Ramos (cell line): ENCODE results near the gene INF2.

ENCODE experiments used
- in situ Hi-C: fragments of 300-500 bp; cut with MboI; formaldehyde crosslinking; loops from one replicate; pipeline ENCODE4 v1.14.3; 2022; ENCODE audit warnings: low sequenced_read_pairs; ENCODE audit not compliant: unreplicated experiment

The INF2 gene

DNA sequence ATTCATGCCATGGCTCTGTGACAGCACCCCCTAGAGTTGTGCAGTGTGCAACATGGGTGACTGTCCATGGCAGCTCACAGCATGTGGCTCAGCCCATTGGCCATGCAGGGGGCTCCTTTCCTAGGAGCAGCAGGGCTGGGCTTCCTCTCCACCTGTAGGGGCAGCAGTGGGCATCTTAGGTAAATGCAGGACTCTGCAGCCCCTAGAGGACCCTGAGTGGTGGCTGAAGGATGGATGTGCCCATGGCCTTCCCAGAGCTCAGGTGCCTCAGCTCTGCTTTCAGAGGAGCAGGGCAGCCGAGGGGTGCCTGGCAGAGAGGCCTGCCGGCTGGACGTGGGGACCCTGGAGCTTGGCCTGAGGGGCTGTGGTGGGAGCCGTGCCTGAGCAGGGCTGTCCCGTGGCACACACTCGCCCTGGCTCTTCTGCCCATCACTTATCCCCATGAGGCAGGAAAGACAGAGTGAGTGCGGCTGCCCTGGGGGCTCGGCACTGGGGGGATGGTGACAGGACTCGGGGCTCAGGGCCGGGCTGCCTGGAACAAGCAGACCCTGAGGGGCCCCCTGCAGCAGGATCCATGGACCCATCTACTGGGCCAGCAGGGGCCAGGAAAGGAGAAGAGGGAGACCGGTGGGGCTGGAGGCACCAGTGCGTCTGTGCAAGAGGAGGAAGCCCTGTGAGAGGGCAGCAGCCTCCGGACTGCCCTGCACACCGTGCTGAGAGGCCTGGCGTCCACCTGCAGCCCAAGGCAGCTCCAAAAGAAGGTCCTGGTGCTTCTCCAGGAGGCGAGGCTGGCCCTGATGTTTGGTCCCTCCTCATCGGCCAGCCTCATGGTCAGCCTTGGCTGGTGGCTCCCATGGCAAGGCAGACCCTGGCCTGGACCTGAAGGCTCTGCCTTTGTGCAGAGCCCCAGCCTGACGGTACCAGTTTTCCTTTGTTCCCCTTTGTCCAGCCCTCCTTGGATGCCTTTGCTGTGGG, 42.2 kb downstream of the INF2 start:
- in situ Hi-C loops: no loop called here

DNA sequence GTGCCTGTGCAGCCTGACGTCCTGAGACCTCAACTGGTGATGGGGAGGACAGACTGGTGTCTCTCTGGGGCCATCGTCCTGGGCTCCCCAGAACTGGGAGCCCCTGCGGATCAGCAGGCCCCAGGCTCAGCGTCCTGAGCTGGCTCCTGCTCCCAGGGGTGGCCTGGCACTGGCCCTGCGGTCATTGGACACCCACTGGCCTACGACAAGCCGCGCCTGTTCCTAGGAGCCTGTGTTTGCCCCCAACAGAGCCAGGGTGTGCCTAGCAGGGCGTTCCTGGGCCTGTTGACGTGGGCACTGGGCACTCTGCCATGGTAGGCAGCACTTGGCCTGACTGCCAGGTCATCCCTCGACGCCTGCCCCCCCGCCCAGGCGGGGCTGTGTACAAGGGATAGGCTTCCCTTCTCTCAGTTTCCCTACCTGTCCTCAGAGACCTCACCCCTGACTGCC, 43.0 kb downstream of the INF2 start:
- in situ Hi-C loops: no loop called here

DNA sequence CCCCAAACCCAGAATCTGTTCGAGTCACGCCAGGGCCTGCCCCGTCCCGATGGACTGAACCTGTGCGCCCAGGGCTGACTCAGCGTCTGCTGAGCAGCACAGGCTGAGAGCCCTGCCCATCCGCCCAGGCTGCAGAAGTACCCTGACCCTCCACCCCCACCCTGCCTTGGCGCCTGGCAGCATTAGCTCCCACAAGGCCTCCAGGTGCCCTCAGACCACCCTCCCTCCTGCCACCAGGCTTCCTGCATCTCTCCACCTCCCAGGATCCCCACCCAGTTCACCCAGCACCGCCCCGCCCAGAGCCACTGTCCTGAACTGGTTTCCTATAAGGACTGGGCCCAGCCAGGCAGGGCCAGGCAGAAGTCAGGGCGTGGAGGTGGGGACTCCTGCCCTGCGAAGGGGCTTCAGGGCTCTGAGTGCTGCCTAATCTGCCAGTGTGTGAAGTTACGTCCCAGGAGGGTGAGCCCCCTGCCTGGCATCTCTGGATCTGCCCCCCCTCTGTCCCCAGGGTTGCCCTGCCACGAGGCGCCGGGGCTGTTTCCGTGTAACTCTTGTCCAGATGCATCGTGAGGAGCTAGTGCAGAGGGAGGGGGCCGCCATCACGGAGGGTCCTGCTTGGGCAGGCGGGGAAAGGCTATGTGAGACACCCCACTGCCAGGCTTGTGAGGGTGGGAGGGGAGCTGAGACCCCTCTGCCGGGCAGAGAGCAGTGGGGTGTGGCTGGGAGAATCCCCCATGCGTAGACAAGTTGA, 43.7 kb downstream of the INF2 start:
- in situ Hi-C loops: no loop called here

DNA sequence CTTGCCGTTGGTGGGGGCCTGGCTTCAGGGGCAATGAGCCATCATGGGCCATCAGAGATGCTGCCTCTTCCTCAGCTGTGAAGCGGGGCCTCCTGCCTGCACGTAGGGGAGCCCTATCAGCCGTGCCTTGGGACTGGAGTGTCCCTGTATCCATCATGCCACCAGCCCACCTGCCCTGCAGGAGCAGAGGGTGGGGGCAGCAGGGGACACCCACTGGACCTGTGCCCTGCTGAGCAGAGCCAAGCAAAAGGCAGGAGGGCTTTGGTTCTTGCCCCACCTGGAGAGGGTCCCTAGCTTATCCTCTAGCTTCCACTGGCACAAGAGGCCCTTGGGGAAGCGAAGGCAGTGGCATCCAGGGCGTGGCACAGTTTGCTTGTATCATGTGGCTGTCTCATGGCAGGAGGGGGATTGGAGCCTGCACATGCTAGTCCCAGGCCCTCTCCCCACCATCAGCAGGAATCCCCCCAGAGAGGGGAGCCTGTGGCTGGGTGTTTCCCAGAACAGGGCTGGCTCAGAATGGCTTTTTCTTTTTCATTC, 44.7 kb downstream of the INF2 start:
- in situ Hi-C loops: no loop called here

DNA sequence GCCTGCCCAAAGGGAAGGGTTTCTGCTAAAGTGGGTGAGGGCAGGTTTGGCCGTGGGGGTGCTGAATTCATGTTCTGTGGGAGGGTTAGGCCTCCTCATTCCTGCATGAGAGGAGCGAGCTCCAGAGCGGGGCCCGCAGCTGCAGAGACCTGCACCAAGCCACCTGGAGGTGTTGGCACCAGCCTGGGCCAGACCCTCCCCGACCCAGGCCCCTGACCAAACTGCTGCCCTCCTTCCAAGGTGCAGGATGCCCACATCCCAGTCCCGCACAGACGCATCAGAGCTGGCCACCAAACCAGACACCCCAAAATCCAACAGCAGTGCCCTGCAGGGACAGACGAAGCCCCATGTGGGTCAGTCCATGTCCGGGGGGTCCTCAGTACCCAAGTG, 45.2 kb downstream of the INF2 start:
- in situ Hi-C loops: no loop called here

DNA sequence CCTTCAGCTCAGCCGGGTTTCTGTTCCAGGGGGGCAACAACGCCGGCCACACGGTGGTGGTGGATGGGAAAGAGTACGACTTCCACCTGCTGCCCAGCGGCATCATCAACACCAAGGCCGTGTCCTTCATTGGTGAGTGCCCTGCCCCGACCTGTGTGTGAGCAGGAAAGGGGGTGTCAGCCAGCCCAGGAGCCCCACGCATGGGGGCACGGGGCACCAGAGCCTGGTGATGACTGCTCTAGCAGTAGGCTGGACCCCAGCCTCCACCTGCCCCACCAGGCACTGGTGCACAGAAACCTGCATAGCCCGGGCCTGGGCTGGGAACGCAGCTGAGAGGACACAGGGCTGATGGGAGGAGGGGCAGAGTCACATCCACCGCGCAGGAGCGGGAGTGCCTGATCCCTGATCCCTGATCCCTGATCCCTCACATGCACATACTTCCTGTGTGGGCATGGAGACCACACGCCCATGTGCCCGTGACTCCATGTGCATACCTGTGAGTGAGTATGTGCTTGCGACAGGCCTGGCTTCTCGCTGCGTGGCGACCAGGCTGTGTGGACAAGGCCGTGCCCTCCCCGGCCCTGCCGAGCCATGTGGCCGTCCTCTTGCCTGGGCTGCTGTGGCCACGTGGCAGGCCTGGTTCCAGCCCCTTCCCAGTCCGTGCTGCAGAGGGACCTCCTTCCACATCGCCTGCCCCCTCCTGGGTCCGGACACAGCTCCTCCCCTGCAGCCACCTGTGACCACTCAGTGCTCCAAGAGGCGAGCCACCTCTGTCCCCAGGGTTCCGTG, 45.8 kb downstream of the INF2 start:
- in situ Hi-C loops: no loop called here

DNA sequence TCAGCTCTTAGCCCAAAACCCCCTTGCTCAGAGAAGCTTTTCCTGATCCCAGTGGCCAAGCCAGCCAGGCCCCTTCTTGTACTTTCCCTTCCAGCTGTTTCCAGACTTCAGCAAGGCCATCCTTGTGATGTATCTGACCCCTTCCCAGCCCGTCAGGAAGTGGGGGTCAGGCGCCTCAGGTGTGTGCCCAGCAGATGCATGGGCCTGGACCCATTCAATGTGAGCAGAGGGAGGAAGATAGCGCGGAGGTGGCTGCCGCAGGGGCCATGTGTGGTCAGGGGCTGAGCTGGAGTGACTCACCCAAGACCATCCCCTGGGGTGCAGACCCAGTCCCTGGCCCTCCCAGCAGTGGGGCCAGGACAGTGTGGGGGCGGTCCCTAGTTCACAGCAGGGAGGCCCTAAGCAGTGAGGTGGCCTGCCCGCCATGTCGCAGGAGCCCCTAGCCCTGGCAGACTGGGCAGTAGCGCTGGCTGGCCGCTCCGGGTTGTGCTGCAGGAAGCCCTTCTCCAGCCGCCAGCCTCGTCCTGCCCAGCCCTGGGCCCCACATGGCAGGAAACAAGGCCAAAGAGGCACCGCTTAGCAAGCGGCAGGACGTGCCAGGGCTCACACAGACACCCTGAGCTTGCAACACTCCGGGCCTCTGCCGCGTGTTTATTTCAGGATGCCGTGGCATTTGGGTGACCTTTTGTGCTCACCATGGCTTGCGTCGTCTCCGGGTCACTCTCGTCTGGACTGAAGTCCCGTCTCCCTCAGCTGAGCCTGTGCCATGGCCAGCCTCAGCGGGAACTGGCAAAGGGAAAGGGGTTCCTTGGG, 46.6 kb downstream of the INF2 start:
- in situ Hi-C loops: no loop called here

DNA sequence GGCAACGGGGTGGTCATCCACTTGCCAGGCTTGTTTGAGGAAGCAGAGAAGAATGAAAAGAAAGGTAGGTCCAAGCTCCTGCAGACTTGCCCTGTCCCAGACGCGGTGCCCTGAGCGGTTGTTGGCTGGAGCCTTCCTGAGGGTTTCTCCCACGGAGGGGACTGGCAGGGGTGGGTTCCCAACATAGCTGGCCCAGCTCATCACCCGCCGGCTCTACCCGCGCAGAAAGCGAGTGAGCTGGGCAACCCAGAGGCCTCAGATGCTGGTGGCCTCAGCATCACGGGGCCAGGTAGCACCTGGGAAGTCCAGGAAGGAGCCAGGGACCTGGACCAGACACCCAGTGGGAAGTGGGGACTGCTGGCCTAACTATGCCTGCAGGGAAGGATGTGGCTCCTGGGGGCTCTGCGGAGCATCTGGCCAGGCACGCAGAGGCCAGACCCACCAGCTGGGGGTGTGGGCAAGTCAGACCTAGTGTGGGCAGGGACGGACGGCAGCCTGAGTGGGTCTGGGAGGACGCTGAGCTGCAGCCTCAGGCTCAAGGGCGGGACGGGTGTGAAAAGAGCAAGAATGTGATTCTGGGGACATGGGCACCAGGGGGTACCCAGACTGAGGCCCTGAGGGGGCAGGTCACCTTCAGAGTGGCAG, 49.1 kb downstream of the INF2 start:
- in situ Hi-C loops: no loop called here

DNA sequence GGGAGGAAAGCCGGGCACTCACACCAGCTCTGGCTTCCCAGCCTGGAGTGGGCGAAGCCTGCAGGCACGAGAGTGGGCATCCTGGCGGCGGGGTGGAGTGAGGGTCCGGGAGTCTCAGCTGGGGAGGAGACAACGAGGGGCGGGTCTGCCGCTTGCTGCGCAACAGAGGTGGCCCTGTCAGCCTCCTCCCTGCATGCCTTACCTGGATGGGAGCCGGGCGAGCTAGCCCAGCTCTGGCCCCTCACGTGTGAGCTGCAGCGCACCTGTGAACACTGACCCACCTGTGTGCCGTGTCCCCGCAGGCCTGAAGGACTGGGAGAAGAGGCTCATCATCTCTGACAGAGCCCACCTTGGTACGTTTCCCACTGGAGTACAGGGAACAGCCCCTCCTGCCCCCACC, 49.6 kb downstream of the INF2 start:
- in situ Hi-C loops: no loop called here

DNA sequence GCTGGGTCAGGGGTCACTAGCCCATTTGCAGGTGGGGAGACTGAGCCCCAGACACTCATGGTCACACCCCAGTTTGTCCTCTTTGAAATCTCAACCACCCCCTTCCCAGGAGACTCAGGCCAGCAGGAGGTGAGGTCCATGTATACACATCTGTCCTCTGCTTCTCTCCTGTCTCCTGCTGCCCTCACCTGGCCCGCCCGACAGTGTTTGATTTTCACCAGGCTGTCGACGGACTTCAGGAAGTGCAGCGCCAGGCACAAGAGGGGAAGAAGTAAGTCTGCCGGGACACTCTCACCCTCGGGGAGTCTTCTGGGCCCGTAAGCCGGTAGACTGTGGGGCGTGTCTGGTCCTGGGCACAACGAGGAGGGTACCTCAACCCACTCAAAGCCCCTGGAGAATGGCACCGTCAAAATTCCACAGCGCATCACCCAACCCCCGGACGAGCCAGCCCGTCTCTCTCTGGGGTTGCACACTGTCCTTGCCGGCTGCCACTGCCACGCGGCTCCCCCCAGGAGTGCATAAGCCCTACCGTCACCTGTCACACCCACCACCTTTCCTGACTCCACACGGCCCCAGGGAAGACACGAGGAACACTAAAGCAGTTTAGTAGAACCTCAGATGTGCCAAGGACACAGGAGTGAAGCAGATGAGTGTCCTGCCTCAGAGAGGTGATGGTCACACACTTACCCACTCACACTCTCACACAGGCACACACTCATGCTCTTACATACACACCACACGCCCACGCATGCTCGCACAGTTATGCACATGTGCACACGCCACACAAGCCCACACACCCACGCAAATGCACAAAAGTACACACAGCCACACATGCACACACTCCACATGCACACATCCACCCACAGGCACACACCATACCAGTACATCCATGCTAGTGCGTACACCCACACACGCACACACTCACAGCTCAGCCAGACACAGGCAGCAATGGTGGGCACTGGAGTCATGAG, 50.4 kb downstream of the INF2 start:
- in situ Hi-C loops: no loop called here

DNA sequence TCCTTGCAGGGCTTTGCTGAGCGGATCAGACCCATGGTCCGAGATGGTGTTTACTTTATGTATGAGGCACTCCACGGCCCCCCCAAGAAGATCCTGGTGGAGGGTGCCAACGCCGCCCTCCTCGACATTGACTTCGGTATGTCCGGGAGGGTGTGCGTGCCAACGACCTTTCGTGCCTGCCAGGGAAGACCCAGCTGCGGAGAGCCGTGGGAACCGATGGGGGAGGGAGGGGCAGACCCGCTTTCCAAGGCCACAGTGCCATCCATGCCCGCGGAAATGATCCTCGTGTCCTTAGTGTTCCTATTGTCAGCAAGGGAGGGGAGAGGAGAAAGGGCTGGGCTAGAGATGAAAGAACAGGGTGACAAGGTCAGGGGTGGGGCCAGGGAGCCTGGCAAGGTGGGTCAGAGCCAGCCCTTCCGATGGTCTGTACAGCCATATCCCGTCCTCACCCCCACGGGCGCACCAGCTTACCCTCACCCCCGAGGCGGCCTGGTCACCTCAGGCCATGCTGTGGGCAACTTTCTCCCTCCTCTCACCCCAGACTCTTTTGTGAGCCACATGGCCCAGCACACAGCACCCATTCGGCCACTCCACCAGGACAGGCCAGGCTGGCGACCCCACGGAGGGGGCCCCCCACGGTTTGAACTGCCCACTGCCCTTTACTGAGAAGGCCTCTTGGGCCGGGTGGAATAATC, 51.8 kb downstream of the INF2 start:
- in situ Hi-C loops: no loop called here

DNA sequence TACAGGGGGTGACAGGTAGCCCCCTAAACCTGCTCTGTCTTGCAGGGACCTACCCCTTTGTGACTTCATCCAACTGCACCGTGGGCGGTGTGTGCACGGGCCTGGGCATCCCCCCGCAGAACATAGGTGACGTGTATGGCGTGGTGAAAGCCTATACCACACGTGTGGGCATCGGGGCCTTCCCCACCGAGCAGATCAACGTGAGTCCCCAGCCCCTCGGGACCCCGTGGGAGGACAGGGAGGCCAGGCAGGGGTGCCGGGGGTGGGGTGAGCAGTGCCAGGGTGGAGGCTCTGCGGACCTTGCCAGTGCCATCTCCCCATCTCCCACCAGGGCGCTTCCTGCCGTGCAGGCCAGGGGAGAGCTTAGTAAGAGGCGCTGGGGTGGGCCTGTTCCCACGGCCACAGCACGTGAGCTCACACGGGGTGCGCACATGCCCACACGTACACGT, 52.4 kb downstream of the INF2 start:
- in situ Hi-C loops: no loop called here

DNA sequence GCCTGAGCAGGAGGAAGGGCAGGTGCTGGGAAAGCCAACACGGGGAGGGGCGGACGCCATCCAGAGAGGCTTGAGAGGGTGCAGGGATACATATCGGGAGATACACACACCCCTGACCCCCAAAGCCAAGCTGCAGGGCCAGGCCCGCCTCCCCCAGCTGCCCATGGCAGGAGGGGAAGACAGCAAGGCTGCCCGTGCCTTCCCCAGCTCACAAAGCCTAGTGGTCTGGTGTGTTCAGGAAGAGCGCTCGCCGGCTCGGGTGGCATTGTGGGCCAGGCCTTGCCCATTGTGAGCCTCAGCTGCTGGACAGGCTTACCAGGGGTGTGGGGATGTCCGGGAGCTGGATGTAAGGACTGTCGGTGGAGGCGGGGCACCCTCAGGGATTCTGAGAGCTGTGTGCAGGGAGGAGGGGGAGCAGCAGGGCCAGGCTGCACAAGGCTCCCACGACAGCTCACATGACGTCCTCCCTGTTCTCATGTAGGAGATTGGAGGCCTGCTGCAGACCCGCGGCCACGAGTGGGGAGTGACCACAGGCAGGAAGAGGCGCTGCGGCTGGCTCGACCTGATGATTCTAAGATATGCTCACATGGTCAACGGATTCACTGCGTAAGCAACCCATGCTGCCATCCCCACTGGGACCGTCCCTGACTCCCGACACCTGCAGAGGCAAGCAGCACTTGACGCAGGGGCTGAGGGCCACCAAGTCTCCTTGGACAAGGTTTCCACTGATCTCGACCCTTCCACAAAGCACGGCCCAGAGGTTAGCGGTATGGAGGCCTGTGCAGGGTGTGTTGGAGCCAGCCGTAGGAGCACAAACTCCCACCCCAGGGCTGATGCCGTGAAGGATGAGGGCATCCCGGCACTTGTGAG, 53.4 kb downstream of the INF2 start:
- in situ Hi-C loops: no loop called here

DNA sequence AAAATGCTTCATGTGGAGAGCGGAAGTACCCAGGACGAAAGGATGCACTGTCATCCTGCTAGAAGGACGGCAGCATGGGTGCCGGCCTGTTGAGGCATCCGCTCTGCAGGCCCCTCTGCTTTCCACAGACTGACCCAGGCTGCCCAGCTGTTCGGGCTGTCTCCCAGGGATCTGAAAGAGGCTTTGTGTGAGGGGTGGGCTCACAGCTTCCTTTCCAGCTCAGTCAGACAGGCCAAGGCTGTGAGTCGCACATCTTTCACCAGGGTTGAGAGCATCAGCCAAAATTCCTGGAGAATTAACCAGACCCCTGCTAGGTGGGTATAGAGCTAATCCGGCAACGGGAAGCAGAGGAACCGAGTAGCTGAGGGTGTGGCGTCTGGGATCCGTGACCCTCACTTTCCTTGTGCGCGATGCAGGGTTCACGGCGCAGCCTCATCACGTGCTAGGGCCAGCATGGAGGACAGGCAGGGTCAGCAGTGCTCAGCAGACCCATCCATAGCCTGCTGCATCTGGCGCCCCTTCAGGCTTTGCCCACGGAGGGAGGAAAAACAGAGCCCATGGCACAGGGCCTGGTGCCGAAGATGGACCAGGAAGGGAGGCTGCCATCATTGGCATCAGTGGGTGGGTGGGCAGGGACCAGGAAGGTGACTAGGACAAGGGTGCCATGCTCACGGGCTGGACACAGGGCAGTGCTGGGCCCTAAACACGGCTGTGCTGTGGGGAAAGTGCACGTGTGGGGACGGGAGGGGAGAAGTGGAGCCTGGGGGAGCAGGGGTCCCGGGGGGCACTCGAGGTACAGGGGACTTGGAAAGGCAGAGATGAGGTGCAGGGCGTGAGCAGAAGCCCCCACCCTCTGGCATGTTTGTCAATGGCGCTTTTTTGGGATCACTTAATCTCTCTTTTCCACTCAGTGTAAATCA, 54.3 kb downstream of the INF2 start:
- in situ Hi-C loops: no loop called here

DNA sequence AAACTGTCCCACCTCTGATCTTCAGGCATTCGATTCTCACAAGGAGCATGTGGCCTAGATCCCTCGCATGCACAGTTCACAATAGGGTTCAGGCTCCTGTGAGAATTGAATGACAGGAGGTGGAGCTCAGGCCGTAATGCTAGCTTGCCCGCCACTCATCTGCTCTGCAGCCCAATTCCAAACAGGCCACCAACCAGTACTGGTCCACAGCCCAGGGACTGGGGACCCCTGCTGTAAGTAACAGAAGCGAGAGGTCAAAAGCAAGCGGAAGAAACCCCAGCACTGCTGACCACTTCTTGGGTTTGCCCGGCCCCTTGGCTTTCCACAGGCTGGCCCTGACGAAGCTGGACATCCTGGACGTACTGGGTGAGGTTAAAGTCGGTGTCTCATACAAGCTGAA, 55.1 kb downstream of the INF2 start:
- in situ Hi-C loops: no loop called here
